GM19193 (cell line): ENCODE measurements around the gene MAP2K7.

Experiments used
- POLR2A ChIP-seq: IDR thresholded peaks from 4 replicates; pipeline ENCODE4 v1.6.1; 2011; ENCODE audit not compliant: insufficient read depth, insufficient read length; ENCODE audit errors: extremely low read depth

MAP2K7 gene

GRCh38 chr19:7887408-7888144 is 16.1 kb upstream of the MAP2K7 start:
- TF ChIP-seq POLR2A: no peak

GRCh38 chr19:7888145-7888825 is 15.4 kb upstream of the MAP2K7 start, which contains the start of gene LRRC8E:
Gene LRRC8E (plus strand): TSS chr19:7888510. CDS start chr19:7895604, 7,094 bp downstream.
- TF ChIP-seq POLR2A: no peak

GRCh38 chr19:7888826-7889217 is 14.9 kb upstream of the MAP2K7 start:
- TF ChIP-seq POLR2A: no peak

- TF ChIP-seq POLR2A: no peak
Measured at GRCh38 chr19:7894612-7895309, 8.9 kb upstream of the MAP2K7 start.

- no peak for TF ChIP-seq POLR2A
Measured at GRCh38 chr19:7895565-7895964, 8.1 kb upstream of the MAP2K7 start.

- TF ChIP-seq POLR2A: no peak
Measured at GRCh38 chr19:7897292-7897691, 6.4 kb upstream of the MAP2K7 start.

- TF ChIP-seq POLR2A: no peak
Measured at GRCh38 chr19:7898967-7899366, 4.7 kb upstream of the MAP2K7 start.

- no peak for TF ChIP-seq POLR2A
Measured at GRCh38 chr19:7899751-7900378, 3.8 kb upstream of the MAP2K7 start.

GRCh38 chr19:7900401-7900870 is 3.2 kb upstream of the MAP2K7 start:
- no peak for TF ChIP-seq POLR2A

GRCh38 chr19:7900931-7901330 is 2.7 kb upstream of the MAP2K7 start:
- no peak for TF ChIP-seq POLR2A

GRCh38 chr19:7901337-7901736 is 2.3 kb upstream of the MAP2K7 start:
- TF ChIP-seq POLR2A: no peak

GRCh38 chr19:7902796-7903243 is 857 bp upstream of the MAP2K7 start:
- no peak for TF ChIP-seq POLR2A

GRCh38 chr19:7904074-7905020 is 670 bp downstream of the MAP2K7 start:
- TF ChIP-seq POLR2A: no peak

GRCh38 chr19:7905268-7905667 is 1.6 kb downstream of the MAP2K7 start:
- TF ChIP-seq POLR2A: no peak

- no peak for TF ChIP-seq POLR2A
Measured at GRCh38 chr19:7905859-7906258, 2.2 kb downstream of the MAP2K7 start.

GRCh38 chr19:7907122-7907521 is 3.4 kb downstream of the MAP2K7 start:
- no peak for TF ChIP-seq POLR2A
